HCT116 (cell line): ENCODE results near the gene TMEM59L. TPM values are rescaled to one million over a fixed set of nuclear protein-coding genes. Genes with fewer than 3 reads are reported as not detected.
A peak's percentile ranks its signal among the peaks of the same experiment; 100 is the strongest.

ENCODE experiments used
- ATAC-seq: fragments of 200-7000 bp; cut with Tn5 transposase; 2 replicates; pipeline ENCODE4 v1.9.1; 2020; ENCODE audit warnings: mild to moderate bottlenecking, moderate library complexity
- BruUV-seq: library from RNA; stranded (reverse); fragments of 400-500 nt; replicated peaks from 2 replicates; lab custom pipeline; 2021; lab: Mats Ljungman, UMichigan
- CTCF ChIA-PET: fragments of 300-600 bp; sonication (Branson Sonifier 250); formaldehyde crosslinking; loops from one replicate; lab custom pipeline; 2021; ENCODE audit warnings: antibody characterized with exemption; lab: Charles Lee
- POLR2A ChIA-PET: fragments of 300-600, 350-600 bp; sonication (Branson Sonifier 250); formaldehyde crosslinking; loops from one replicate; lab custom pipeline; 2021; ENCODE audit warnings: antibody characterized with exemption; lab: Charles Lee
- RAD21 ChIA-PET, 2 experiments: fragments of 300-600 bp; sonication (Branson Sonifier 250); formaldehyde crosslinking; loops; one replicate each; lab custom pipeline; 2023; ENCODE audit warnings: low total read pairs in 2 of 2; ENCODE audit not compliant: uncharacterized antibody in 2 of 2, unreplicated experiment in 2 of 2, low non-redundant PET in 1 of 2; lab: Charles Lee
- DNase-seq: peaks from one replicate; pipeline ENCODE4 v3.0.0-alpha.2; 2010; ENCODE audit warnings: low read depth, low spot score
- H2AFZ ChIP-seq: fragments of 200-600 bp; shearing (Covaris generic), sonication (generic); 2 replicates; pipeline ENCODE4 v1.6.1; 2017; ENCODE audit warnings: low read depth, mixed run types, mixed read lengths, antibody characterized with exemption, low read length; ENCODE audit not compliant: poor library complexity, severe bottlenecking
- H3K27ac ChIP-seq: 2 replicates; pipeline ENCODE4 v1.5.1; 2012; ENCODE audit warnings: low read depth, low read length
- H3K27me3 ChIP-seq: fragments of 200-600 bp; sonication (generic); 2 replicates; pipeline ENCODE4 v1.6.1; 2016; ENCODE audit warnings: mixed run types, low read length, mixed read lengths; ENCODE audit not compliant: insufficient read depth
- H3K36me3 ChIP-seq, 2 experiments: fragments of 200-500 bp in 1 of 2; fragments of 200-600 bp in 1 of 2; sonication (Bioruptor generic) in 1 of 2; sonication (generic) in 1 of 2; 2 replicates each; pipeline versions ENCODE4 v1.5.1 to v1.6.1; 2014 to 2016; ENCODE audit warnings: low read length in 2 of 2, inconsistent platforms in 1 of 2, mixed read lengths in 1 of 2, mixed run types in 1 of 2; ENCODE audit not compliant: insufficient read depth in 2 of 2, control insufficient read depth in 1 of 2
- H3K4me1 ChIP-seq, 2 experiments: fragments of 200-600 bp in 1 of 2; sonication (generic) in 1 of 2; 2 replicates each; pipeline versions ENCODE4 v1.5.1 to v1.6.1; 2012 to 2017; ENCODE audit warnings: low read length in 2 of 2, inconsistent platforms in 1 of 2, mild to moderate bottlenecking in 1 of 2, mixed read lengths in 1 of 2, mixed run types in 1 of 2, moderate library complexity in 1 of 2; ENCODE audit not compliant: insufficient read depth in 2 of 2, control insufficient read depth in 1 of 2
- H3K4me2 ChIP-seq: fragments of 200-600 bp; sonication (generic); 2 replicates; pipeline ENCODE4 v1.6.1; 2017; ENCODE audit warnings: mixed run types, low read length, mixed read lengths
- H3K4me3 ChIP-seq, 2 experiments: fragments of 200-600 bp in 1 of 2; sonication (generic) in 1 of 2; replicated peaks in 1 of 2; 2 replicates each; pipeline ENCODE4 v1.5.1; 2011 to 2016; ENCODE audit warnings: low read length in 2 of 2, control low read depth in 1 of 2, low read depth in 1 of 2, mild to moderate bottlenecking in 1 of 2, mixed read lengths in 1 of 2, mixed run types in 1 of 2
- H3K79me2 ChIP-seq: fragments of 200-600 bp; sonication (generic); 2 replicates; pipeline ENCODE4 v1.6.1; 2017; ENCODE audit warnings: mild to moderate bottlenecking, mixed run types, low read length, moderate library complexity, mixed read lengths; ENCODE audit not compliant: insufficient read depth
- H3K9ac ChIP-seq: fragments of 200-600 bp; sonication (generic); 2 replicates; pipeline ENCODE4 v1.6.1; 2016; ENCODE audit warnings: low read length, mixed read lengths
- H3K9me2 ChIP-seq: fragments of 200-600 bp; sonication (generic), shearing (Covaris generic); 2 replicates; pipeline ENCODE4 v1.6.1; 2017; ENCODE audit warnings: mixed run types, mild to moderate bottlenecking, moderate library complexity; ENCODE audit not compliant: insufficient read depth
- H3K9me3 ChIP-seq, 2 experiments: fragments of 200-500 bp in 1 of 2; fragments of 200-600 bp in 1 of 2; sonication (Bioruptor generic) in 1 of 2; sonication (generic) in 1 of 2; 2 replicates each; pipeline ENCODE4 v1.6.1; 2014 to 2017; ENCODE audit warnings: low read length in 2 of 2, mixed read lengths in 2 of 2, inconsistent platforms in 1 of 2, low read depth in 1 of 2, mild to moderate bottlenecking in 1 of 2, mixed run types in 1 of 2, moderate library complexity in 1 of 2; ENCODE audit not compliant: control insufficient read depth in 1 of 2, insufficient read depth in 1 of 2
- H4K20me1 ChIP-seq: fragments of 200-600 bp; sonication (generic), shearing (Covaris generic); 2 replicates; pipeline ENCODE4 v1.6.1; 2017; ENCODE audit warnings: mixed run types, mild to moderate bottlenecking, moderate library complexity; ENCODE audit not compliant: insufficient read depth
- CBX3 ChIP-seq: IDR thresholded peaks from 2 replicates; pipeline ENCODE4 v1.6.1; 2012; ENCODE audit warnings: low read depth
- CEBPB ChIP-seq: IDR thresholded peaks from 2 replicates; pipeline ENCODE4 v1.6.1; 2012; ENCODE audit warnings: low read depth
- CTCF ChIP-seq, 3 experiments: fragments of 200-600 bp in 1 of 3; sonication (generic) in 1 of 3; IDR thresholded peaks in 2 of 3; conservative IDR thresholded peaks in 1 of 3; 2 replicates each; pipeline ENCODE4 v1.5.1; 2012 to 2017; ENCODE audit warnings: low read depth in 2 of 3, low read length in 2 of 3, antibody characterized with exemption in 1 of 3, borderline replicate concordance in 1 of 3, control low read depth in 1 of 3, mild to moderate bottlenecking in 1 of 3, mixed read lengths in 1 of 3, mixed run types in 1 of 3, moderate library complexity in 1 of 3; ENCODE audit not compliant: insufficient read depth in 1 of 3
- EGR1 ChIP-seq: IDR thresholded peaks from 2 replicates; pipeline ENCODE4 v1.6.1; 2012; ENCODE audit warnings: low read depth
- ELF1 ChIP-seq: IDR thresholded peaks from 2 replicates; pipeline ENCODE4 v1.6.1; 2012; ENCODE audit warnings: low read depth, borderline replicate concordance
- EZH2 ChIP-seq: fragments of 200-600 bp; sonication (generic); IDR thresholded peaks from 2 replicates; pipeline ENCODE4 v1.6.1; 2017; ENCODE audit warnings: antibody characterized with exemption, mixed run types
- JUND ChIP-seq: IDR thresholded peaks from 2 replicates; pipeline ENCODE4 v1.6.1; 2012
- MAX ChIP-seq: IDR thresholded peaks from 2 replicates; pipeline ENCODE4 v1.6.1; 2012
- POLR2A ChIP-seq: IDR thresholded peaks from 2 replicates; pipeline ENCODE4 v1.7.0; 2011; ENCODE audit warnings: borderline replicate concordance; ENCODE audit not compliant: insufficient read depth, insufficient read length; ENCODE audit errors: extremely low read depth
- POLR2AphosphoS5 ChIP-seq: IDR thresholded peaks from 2 replicates; pipeline ENCODE4 v1.6.1; 2011; ENCODE audit warnings: mild to moderate bottlenecking, low read depth, low read length, moderate library complexity
- RAD21 ChIP-seq: IDR thresholded peaks from 2 replicates; pipeline ENCODE4 v1.6.1; 2012; ENCODE audit warnings: low read depth, mild to moderate bottlenecking
- SRF ChIP-seq: IDR thresholded peaks from 2 replicates; pipeline ENCODE4 v1.6.1; 2012; ENCODE audit warnings: low read depth
- YY1 ChIP-seq: IDR thresholded peaks from 2 replicates; pipeline ENCODE4 v1.6.1; 2011; ENCODE audit warnings: low read length, low read depth, moderate library complexity, mild to moderate bottlenecking; ENCODE audit not compliant: insufficient replicate concordance; ENCODE audit errors: extremely low read depth
- ZBTB33 ChIP-seq: IDR thresholded peaks from 2 replicates; pipeline ENCODE4 v1.6.1; 2011; ENCODE audit warnings: mild to moderate bottlenecking, low read length, moderate library complexity; ENCODE audit not compliant: insufficient replicate concordance; ENCODE audit errors: extremely low read depth
- ZNF274 ChIP-seq: fragments of 200-500 bp; sonication (Bioruptor generic); IDR thresholded peaks from 2 replicates; pipeline ENCODE4 v1.6.1; 2014; ENCODE audit warnings: mild to moderate bottlenecking, low read depth, low read length, inconsistent platforms
- intact Hi-C: fragments of 100-400 bp; cut with micrococcal nuclease; formaldehyde crosslinking; loops from 2 replicates; pipeline ENCODE4 v1.10.0; 2022
- total RNA-seq: library from RNA; stranded (reverse); gene quantifications from one replicate; pipeline ENCODE4 v1.2.1, GENCODE V29; 2021; ENCODE audit not compliant: unreplicated experiment

TMEM59L gene
- total RNA-seq, 1 experiment from 2014 or later = 14.3 TPM

GRCh38 chr19:18596752-18597157 is 15.9 kb upstream of the TMEM59L start:
- Histone ChIP-seq H4K20me1 (no peaks in the 10 kb centered on the region), H3K36me3 (no peaks in the 10 kb centered on the region), H3K79me2 (no peaks in the 10 kb centered on the region), H3K9ac (no peak overlapping the region), H3K27me3 (no peaks in the 10 kb centered on the region), H3K9me2 (no peaks in the 10 kb centered on the region), H3K9me3 (no peaks in the 10 kb centered on the region), H3K4me2 (no peak overlapping the region), H3K4me3 (no peak overlapping the region), H2AFZ (no peak overlapping the region), H3K4me1 (peaks cover 11 to 25% of the 10 kb centered on the region in 2 experiments; a peak in 3 of 4 replicates), H3K27ac (no peak overlapping the region)
- no TSS peak for BruUV-seq
- intact Hi-C loops = loop anchor here (2.0 kb wide), 1 partner anchor 78 kb away; no protein-coding TSS in a partner anchor
- RAD21 ChIA-PET = no interaction called here
- ATAC-seq (peak; percentile 70), DNase-seq (peak; percentile 10)
- TF ChIP-seq JUND (no peak), MAX (no peak)
- CTCF ChIA-PET = no interaction called here
- POLR2A ChIA-PET = no interaction called here

DNA sequence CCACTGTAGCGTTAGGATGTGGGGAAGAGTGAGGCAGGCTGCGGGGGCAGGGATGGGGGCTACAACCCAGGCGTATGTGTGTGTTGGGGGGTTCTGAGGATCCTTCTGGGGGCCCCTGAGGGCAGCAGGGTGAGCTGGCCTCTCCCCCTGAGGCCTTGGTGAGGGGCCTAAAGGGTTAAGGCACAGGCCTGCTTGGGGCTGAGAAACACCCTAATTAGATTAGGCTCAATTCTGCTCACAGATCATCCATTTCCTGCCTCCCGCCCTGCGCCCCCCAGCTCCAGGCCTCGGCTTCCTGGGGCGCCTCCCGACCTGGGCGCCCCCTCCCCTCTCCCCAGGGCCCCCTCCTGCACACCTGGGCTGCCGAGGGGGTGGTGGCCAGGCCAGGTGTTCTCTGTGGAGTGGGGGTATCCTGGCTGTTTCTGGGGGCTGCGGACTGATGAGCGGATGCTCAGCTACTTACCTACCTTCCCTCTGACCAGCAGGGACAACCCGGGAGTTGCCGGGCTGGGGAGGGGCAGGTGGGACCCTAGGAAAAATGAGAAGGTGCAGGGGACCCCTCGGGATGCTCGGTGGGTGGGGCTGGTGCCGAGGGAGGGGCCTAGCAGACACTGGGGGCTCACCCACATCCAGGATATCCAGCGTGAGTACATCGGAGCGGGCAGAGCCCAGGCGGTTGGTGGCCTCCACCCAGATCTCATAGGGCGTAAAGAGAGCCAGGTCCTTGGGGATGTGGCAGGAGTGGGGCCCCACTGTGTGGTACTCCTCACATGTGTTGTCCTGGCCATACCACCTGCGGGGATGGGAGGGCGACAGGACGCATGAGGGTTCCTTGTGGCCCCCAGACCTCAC is 14.6 kb upstream of the TMEM59L start:
- H3K4me1 ChIP-seq = peaks cover 11 to 25% of the 10 kb centered on the region in 2 experiments; a peak in 3 of 4 replicates
- ATAC-seq (no peak), DNase-seq (no peak)
- BruUV-seq = no TSS peak
- no peaks in the 10 kb centered on the region for H3K9me2 ChIP-seq
- H3K4me2 ChIP-seq = no peak overlapping the region
- H3K9me3 ChIP-seq = no peaks in the 10 kb centered on the region
- no peaks in the 10 kb centered on the region for H3K36me3 ChIP-seq
- ChIA-PET RAD21 (no interaction called here), POLR2A (no interaction called here), CTCF (no interaction called here)
- no peaks in the 10 kb centered on the region for H3K79me2 ChIP-seq
- H3K27ac ChIP-seq = no peak overlapping the region
- no peaks in the 10 kb centered on the region for H3K27me3 ChIP-seq
- intact Hi-C loops = loop anchor here (2.0 kb wide), 1 partner anchor 77 kb away; no protein-coding TSS in a partner anchor
- no peak overlapping the region for H3K4me3 ChIP-seq
- H2AFZ ChIP-seq = no peak overlapping the region
- no peak overlapping the region for H3K9ac ChIP-seq
- no peaks in the 10 kb centered on the region for H4K20me1 ChIP-seq
- TF ChIP-seq ZBTB33 = no peak
- TF ChIP-seq CTCF (IDR thresholded peaks at IDR 0.05 in 2 of 3, conservative IDR thresholded peaks at IDR 0.05 in 1 of 3; ENCODE audit: borderline replicate concordance in 1 of 3, insufficient read depth in 1 of 3, low read depth in 2 of 3, low read length in 2 of 3) = no peak
- TF ChIP-seq CBX3 = no peak
- no peak for TF ChIP-seq MAX
- TF ChIP-seq YY1 = no peak
- no peak for TF ChIP-seq SRF
- TF ChIP-seq ELF1 = no peak
- no peak for TF ChIP-seq EZH2
- no peak for TF ChIP-seq RAD21
- no peak for TF ChIP-seq ZNF274
- TF ChIP-seq EGR1 = no peak
- no peak for TF ChIP-seq POLR2A
- TF ChIP-seq POLR2AphosphoS5 = no peak
- TF ChIP-seq CEBPB = no peak
